ENCODE data around the gene MRRF.

DNA sequence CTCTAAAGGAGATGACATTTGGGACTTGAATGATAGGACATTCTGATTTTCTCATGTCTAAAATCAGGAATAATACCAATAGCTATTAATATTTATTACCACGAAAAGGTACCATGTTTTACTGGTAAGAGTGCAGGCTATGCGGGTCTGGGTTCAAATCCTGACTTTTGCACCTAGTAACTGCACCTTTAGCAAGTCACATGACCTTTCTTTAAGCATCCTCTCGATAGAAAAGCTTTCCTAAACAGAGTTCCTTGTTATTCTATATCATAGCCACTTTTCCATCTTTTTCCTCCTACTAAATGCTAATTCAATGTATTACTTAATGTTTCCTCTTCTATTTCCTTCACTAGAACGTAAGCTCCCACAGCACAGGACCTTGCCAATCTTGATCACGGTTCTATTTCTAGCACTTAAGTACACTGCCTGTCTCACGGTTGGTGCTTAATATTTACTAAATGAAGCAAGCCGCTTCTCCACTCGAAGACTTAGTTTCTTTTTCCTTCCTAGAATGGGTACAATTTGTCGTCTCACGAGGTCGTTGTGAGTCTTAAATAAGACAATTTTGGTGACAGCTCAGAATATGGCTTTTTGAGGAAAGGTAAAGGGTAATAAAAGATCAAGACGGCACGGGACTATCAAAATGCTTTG is 858 bp upstream of the MRRF start:
- TF ChIP-seq POLR2A (IDR thresholded peaks at IDR 0.05; ENCODE audit: low read depth) (no peak), POLR2AphosphoS5 (IDR thresholded peaks at IDR 0.05) (no peak), EP300 (IDR thresholded peaks at IDR 0.05) (no peak)
- TF ChIP-seq, protein P1, sequence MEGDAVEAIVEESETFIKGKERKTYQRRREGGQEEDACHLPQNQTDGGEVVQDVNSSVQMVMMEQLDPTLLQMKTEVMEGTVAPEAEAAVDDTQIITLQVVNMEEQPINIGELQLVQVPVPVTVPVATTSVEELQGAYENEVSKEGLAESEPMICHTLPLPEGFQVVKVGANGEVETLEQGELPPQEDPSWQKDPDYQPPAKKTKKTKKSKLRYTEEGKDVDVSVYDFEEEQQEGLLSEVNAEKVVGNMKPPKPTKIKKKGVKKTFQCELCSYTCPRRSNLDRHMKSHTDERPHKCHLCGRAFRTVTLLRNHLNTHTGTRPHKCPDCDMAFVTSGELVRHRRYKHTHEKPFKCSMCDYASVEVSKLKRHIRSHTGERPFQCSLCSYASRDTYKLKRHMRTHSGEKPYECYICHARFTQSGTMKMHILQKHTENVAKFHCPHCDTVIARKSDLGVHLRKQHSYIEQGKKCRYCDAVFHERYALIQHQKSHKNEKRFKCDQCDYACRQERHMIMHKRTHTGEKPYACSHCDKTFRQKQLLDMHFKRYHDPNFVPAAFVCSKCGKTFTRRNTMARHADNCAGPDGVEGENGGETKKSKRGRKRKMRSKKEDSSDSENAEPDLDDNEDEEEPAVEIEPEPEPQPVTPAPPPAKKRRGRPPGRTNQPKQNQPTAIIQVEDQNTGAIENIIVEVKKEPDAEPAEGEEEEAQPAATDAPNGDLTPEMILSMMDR (IDR thresholded peaks at IDR 0.05), result no peak
